ENCODE results near the gene SLCO4A1. TPM values are rescaled to one million over a fixed set of nuclear protein-coding genes. Genes with fewer than 3 reads are reported as not detected.

SLCO4A1 gene
- total RNA-seq, 1 donor from 2014 or later = 26.5 TPM

DNA sequence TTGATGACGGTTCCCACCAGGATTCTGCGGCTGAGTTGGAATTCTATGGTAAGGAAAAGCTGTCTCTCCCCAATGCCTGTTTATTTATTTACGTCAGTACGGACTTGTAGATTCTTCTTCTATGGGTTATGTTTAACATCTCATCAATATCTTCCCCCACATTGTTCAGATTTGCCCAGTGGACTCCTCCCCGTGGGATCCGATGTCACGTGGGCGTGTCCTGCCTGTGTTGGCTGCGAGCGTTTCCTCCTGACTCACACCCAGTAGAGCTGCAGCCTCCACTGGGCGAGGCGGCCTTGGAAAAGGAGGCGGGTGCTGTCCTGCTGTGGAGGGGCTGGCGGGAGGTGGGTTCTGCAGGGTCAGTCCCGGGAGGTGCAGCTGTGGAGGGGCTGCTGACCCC, 46.8 kb upstream of the SLCO4A1 start:
- TF ChIP-seq, protein P1, sequence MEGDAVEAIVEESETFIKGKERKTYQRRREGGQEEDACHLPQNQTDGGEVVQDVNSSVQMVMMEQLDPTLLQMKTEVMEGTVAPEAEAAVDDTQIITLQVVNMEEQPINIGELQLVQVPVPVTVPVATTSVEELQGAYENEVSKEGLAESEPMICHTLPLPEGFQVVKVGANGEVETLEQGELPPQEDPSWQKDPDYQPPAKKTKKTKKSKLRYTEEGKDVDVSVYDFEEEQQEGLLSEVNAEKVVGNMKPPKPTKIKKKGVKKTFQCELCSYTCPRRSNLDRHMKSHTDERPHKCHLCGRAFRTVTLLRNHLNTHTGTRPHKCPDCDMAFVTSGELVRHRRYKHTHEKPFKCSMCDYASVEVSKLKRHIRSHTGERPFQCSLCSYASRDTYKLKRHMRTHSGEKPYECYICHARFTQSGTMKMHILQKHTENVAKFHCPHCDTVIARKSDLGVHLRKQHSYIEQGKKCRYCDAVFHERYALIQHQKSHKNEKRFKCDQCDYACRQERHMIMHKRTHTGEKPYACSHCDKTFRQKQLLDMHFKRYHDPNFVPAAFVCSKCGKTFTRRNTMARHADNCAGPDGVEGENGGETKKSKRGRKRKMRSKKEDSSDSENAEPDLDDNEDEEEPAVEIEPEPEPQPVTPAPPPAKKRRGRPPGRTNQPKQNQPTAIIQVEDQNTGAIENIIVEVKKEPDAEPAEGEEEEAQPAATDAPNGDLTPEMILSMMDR (IDR thresholded peaks at IDR 0.05; ENCODE audit: partially characterized antibody, unreplicated experiment) = no peak
- no peaks in the 10 kb centered on the region for H3K36me3 Mint-ChIP-seq (ENCODE audit: unreplicated experiment)
- peaks cover 11% of the 10 kb centered on the region for H3K9me3 Mint-ChIP-seq (ENCODE audit: unreplicated experiment)
- H3K4me3 Mint-ChIP-seq (ENCODE audit: unreplicated experiment) = no peak overlapping the region
- DNase-seq = no peak
- H3K27me3 Mint-ChIP-seq (ENCODE audit: unreplicated experiment) = peaks cover 12% of the 10 kb centered on the region
- H3K4me1 Mint-ChIP-seq (ENCODE audit: low read depth, unreplicated experiment) = peaks cover 6% of the 10 kb centered on the region
- H3K27ac Mint-ChIP-seq (ENCODE audit: unreplicated experiment) = no peak overlapping the region

DNA sequence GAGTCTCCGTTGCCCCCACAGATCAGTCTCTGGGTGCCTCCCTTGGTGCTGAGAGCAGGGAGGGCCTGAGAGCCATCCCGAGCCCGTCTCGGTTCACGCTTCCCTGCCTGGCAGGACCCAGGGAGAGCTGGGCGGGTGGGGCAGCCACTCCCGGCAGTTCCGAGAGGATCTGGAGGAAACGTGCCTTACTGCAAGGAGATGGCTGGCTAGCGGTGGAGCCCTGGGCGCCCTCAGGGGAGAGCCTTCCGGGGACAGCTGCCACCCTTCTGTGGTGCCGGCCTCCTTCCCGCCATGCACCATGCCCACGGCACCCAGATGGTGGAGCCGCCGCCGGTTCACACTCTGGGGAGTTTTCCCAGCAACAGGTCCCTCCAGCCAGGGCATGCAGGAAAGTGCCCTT, 45.8 kb upstream of the SLCO4A1 start:
- H3K4me1 Mint-ChIP-seq (ENCODE audit: low read depth, unreplicated experiment) = peaks cover 8% of the 10 kb centered on the region
- H3K36me3 Mint-ChIP-seq (ENCODE audit: unreplicated experiment) = no peaks in the 10 kb centered on the region
- peak; percentile 26 for DNase-seq
- no peak overlapping the region for H3K4me3 Mint-ChIP-seq (ENCODE audit: unreplicated experiment)
- peaks cover 11% of the 10 kb centered on the region for H3K27me3 Mint-ChIP-seq (ENCODE audit: unreplicated experiment)
- peaks cover 11% of the 10 kb centered on the region for H3K9me3 Mint-ChIP-seq (ENCODE audit: unreplicated experiment)
- TF ChIP-seq, protein P1 (IDR thresholded peaks at IDR 0.05; ENCODE audit: partially characterized antibody, unreplicated experiment) = no peak
- H3K27ac Mint-ChIP-seq (ENCODE audit: unreplicated experiment) = no peak overlapping the region

DNA sequence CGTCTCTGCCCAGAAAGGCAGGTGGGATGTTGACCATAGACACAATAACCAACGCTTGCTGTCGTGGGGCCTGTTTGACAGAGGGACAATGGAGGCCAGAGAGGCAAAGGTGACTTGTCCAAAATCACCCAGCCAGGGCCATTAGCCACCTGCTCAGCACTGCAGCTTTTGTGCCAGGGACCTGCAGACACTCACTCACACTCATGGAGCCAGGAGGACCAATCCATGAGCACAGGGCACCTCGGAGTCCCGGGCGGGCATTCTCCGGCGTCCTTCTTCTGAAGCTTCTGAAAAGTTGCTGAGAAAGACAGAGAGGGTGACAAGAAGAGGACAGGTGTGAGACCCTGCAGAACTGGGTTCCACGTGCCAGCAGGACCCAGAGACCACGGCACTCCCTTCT, 45.4 kb upstream of the SLCO4A1 start:
- Mint-ChIP-seq H3K4me3 (ENCODE audit: unreplicated experiment) (no peak overlapping the region), H3K27me3 (ENCODE audit: unreplicated experiment) (peaks cover 7% of the 10 kb centered on the region)
- TF ChIP-seq, protein P1 (IDR thresholded peaks at IDR 0.05; ENCODE audit: partially characterized antibody, unreplicated experiment) = no peak

DNA sequence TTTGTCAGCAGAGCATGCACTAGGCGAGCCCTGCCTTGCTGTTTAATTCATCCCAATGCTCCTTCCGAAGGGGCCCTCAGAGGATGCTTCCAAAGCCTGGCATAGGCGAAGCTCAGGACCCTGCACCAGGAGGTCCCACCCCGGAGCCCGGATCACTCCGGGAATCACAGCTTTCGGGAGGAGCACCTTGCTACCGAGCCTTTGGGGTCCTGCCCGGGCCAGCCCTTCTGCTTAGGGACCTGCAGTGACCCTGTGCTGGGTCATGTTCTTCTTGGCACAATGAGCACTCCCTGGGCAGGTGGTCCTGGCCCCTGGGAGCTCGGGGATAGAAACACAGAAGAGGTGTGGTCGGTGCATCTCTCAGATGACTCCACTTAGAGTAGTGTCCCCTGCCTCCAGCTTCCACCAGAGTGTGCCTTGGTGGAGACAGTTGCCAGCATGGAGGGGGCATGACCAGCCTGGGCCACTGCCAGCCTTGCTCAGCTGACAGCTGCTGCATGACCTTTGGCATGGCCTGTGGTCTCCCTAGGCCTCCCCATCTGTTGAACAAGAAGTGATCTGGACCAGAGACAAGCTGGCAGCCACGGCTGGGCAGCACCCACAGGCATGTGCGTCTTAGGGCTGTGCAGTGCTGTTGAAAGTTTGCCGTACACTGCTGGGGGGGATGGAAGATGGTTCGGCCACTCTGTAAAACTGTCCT, 44.7 kb upstream of the SLCO4A1 start:
- H3K9me3 Mint-ChIP-seq (ENCODE audit: unreplicated experiment) = peaks cover 10% of the 10 kb centered on the region
- no peak overlapping the region for H3K4me3 Mint-ChIP-seq (ENCODE audit: unreplicated experiment)
- peak; percentile 5 for DNase-seq
- H3K27me3 Mint-ChIP-seq (ENCODE audit: unreplicated experiment) = peaks cover 6% of the 10 kb centered on the region
- H3K36me3 Mint-ChIP-seq (ENCODE audit: unreplicated experiment) = no peaks in the 10 kb centered on the region
- TF ChIP-seq, protein P1 (IDR thresholded peaks at IDR 0.05; ENCODE audit: partially characterized antibody, unreplicated experiment) = no peak
- H3K4me1 Mint-ChIP-seq (ENCODE audit: low read depth, unreplicated experiment) = peaks cover 7% of the 10 kb centered on the region
- no peak overlapping the region for H3K27ac Mint-ChIP-seq (ENCODE audit: unreplicated experiment)

More for the DNA sequence above, 45.4 kb upstream of the SLCO4A1 start:
- Mint-ChIP-seq H3K4me1 (ENCODE audit: low read depth, unreplicated experiment) (peaks cover 7% of the 10 kb centered on the region), H3K27ac (ENCODE audit: unreplicated experiment) (no peak overlapping the region), H3K36me3 (ENCODE audit: unreplicated experiment) (no peaks in the 10 kb centered on the region), H3K9me3 (ENCODE audit: unreplicated experiment) (peaks cover 10% of the 10 kb centered on the region)
- DNase-seq = peak; percentile 5

DNA sequence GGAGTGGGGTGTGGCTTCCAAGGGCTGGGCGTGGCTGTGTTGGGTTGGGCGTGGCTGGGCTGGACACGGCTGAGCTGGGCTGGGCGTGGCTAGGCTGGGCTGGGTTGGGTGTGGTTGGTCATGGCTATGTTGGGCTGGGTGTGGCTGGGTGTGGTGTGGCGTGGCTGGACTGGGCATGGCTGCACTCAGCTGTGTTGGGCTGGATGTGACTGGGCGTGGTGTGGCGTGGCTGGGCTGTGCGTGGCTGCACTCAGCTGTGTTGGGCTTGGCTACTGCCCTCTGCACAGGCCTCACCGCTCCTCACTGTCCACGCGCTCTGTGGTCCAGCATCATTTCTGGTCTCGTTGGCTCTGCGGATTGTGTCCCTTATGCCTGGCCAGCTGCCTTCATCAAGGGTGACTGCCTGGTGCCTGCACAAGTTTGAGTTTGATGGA, 43.5 kb upstream of the SLCO4A1 start:
- H3K27ac Mint-ChIP-seq (ENCODE audit: unreplicated experiment) = no peak overlapping the region
- no peak overlapping the region for H3K4me3 Mint-ChIP-seq (ENCODE audit: unreplicated experiment)
- peaks cover 3% of the 10 kb centered on the region for H3K27me3 Mint-ChIP-seq (ENCODE audit: unreplicated experiment)
- peaks cover 5% of the 10 kb centered on the region for H3K9me3 Mint-ChIP-seq (ENCODE audit: unreplicated experiment)
- H3K4me1 Mint-ChIP-seq (ENCODE audit: low read depth, unreplicated experiment) = peaks cover 7% of the 10 kb centered on the region
- no peaks in the 10 kb centered on the region for H3K36me3 Mint-ChIP-seq (ENCODE audit: unreplicated experiment)
- TF ChIP-seq, protein P1 (IDR thresholded peaks at IDR 0.05; ENCODE audit: partially characterized antibody, unreplicated experiment) = no peak
- DNase-seq = no peak

All from glutamatergic neuron (in vitro differentiated cells).